Adrenal gland (tissue), 12 donors: Measurements from ENCODE around the gene EPM2A. TPM values are rescaled to one million over a fixed set of nuclear protein-coding genes. Genes with fewer than 3 reads are reported as not detected.

Experiments
- DNase-seq, 7 donors: peaks; one replicate each; pipeline ENCODE4 v3.0.0-alpha.2; 2019 to 2020
- H3K27ac ChIP-seq, 5 donors: fragments of 200-600 bp; sonication (generic) in 4 of 5; 1 replicate in 3 of 5; 2 replicates in 2 of 5; pipeline versions ENCODE4 v1.5.1 to v1.8.0; 2016 to 2020; ENCODE audit warnings: mild to moderate bottlenecking in 1 of 5
- H3K27me3 ChIP-seq: fragments of 200-600 bp; 2 replicates; pipeline ENCODE4 v1.8.0; 2021
- H3K36me3 ChIP-seq, 2 donors: fragments of 200-600 bp; replicated peaks in 1 of 2; 1 replicate in 1 of 2; 2 replicates in 1 of 2; pipeline versions ENCODE4 v1.5.1 to v1.8.0; 2018 to 2022
- H3K4me1 ChIP-seq, 2 donors: fragments of 200-600 bp; replicated peaks in 1 of 2; 1 replicate in 1 of 2; 2 replicates in 1 of 2; pipeline versions ENCODE4 v1.5.1 to v1.8.0; 2018 to 2021
- H3K4me3 ChIP-seq, 4 donors: fragments of 200-600 bp; sonication (generic) in 3 of 4; one replicate each; pipeline ENCODE4 v1.5.1; 2016 to 2018
- H3K9me3 ChIP-seq, 3 donors: fragments of 200-600 bp; sonication (generic) in 1 of 3; replicated peaks in 1 of 3; 1 replicate in 2 of 3; 2 replicates in 1 of 3; pipeline versions ENCODE4 v1.5.1 to v1.8.0; 2016 to 2021
- POLR2A ChIP-seq, 2 donors: fragments of 450-650 bp; IDR thresholded peaks; one replicate each; pipeline ENCODE4 v1.6.1; 2017; ENCODE audit warnings: antibody characterized with exemption in 2 of 2, mild to moderate bottlenecking in 2 of 2, moderate library complexity in 1 of 2
- WGBS, 4 donors: extraction: QIAGEN DNeasy Blood & Tissue Kit in 2 of 4; methylation state at CpG; one replicate each; pipeline versions ENCODE4 v1.1.5 to v1.1.7; 2013 to 2017; 5-methylcytosine and 5-hydroxymethylcytosine counted together
- intact Hi-C, 2 donors: fragments of 100-400 bp; cut with DNase I; formaldehyde crosslinking; loops; one replicate each; pipeline versions ENCODE4 v1.14.1 to v1.15.0; 2022 to 2023
- polyA plus RNA-seq, 3 donors: library from polyadenylated mRNA; stranded (reverse); fragments of 200-250 nt in 2 of 3; fragments of 350-450 nt in 1 of 3; fragmentation: Illumina TruSeq in 1 of 3; extraction: RNeasy Lipid Tissue Mini Kit (QIAGEN cat#74804) in 1 of 3; gene quantifications; one replicate each; pipeline ENCODE4 v1.2.3, GENCODE V29; 2013 to 2014
- total RNA-seq, 9 donors: library from RNA; depleted of rRNA in 4 of 9; stranded (reverse); fragments of >200 nt in 4 of 9; fragments of 120-200 nt in 1 of 9; fragmentation: NEBNext Ultra II Directional in 1 of 9; extraction: Animal tissue kit (Norgen Biotek cat#: 25700) in 1 of 9; gene quantifications; one replicate each; pipeline versions ENCODE4 v1.1.0 to v1.2.4, GENCODE V29; 2013 to 2023
- TF ChIP-seq, protein P1 (sequence below), 6 experiments: fragments of 450-650 bp in 4 of 6; fragments of 200-600 bp in 2 of 6; sonication (generic) in 1 of 6; IDR thresholded peaks; 1 replicate in 5 of 6; 2 replicates in 1 of 6; pipeline versions ENCODE4 v1.5.1 to v1.8.0; 2016 to 2021; ENCODE audit warnings: antibody characterized with exemption in 6 of 6, mild to moderate bottlenecking in 2 of 6, moderate library complexity in 1 of 6
- donor health status: healthy with polysubstance abuse.
- donor health status: Bipolar disorder and iron deficiency.
- donor health status: DM: yes; HTN: yes; CAD: no.
- donor health status: DM: no; HTN: no; CAD: no.
- donor health status: DM: no; HTN: no; CAD: no.
- donor health status: DM: yes; HTN: yes; CAD: no.

The EPM2A gene
- total and polyA plus RNA-seq, 12 donors: 3.8 to 32.8 (median 13.3) TPM

GRCh38 chr6:145647602-145648001, 87.7 kb downstream of the EPM2A start:
- Histone ChIP-seq H3K9me3 (no peaks in the 10 kb centered on the region), H3K4me3 (no peak overlapping the region), H3K4me1 (no peaks in the 10 kb centered on the region), H3K27ac (no peak overlapping the region), H3K27me3 (no peaks in the 10 kb centered on the region), H3K36me3 (no peaks in the 10 kb centered on the region)
- WGBS, 4 donors: 88 to 94% (median 90%) methylated on average over 1 of the region's 1 CpG
- intact Hi-C loops: no loop called here
- no peak for TF ChIP-seq POLR2A (IDR thresholded peaks at IDR 0.05)
- TF ChIP-seq, protein P1, sequence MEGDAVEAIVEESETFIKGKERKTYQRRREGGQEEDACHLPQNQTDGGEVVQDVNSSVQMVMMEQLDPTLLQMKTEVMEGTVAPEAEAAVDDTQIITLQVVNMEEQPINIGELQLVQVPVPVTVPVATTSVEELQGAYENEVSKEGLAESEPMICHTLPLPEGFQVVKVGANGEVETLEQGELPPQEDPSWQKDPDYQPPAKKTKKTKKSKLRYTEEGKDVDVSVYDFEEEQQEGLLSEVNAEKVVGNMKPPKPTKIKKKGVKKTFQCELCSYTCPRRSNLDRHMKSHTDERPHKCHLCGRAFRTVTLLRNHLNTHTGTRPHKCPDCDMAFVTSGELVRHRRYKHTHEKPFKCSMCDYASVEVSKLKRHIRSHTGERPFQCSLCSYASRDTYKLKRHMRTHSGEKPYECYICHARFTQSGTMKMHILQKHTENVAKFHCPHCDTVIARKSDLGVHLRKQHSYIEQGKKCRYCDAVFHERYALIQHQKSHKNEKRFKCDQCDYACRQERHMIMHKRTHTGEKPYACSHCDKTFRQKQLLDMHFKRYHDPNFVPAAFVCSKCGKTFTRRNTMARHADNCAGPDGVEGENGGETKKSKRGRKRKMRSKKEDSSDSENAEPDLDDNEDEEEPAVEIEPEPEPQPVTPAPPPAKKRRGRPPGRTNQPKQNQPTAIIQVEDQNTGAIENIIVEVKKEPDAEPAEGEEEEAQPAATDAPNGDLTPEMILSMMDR (IDR thresholded peaks at IDR 0.05): no peak
- DNase-seq: no peak

- no peaks in the 10 kb centered on the region for H3K9me3 ChIP-seq
- no peaks in the 10 kb centered on the region for H3K4me1 ChIP-seq
- H3K4me3 ChIP-seq: no peak overlapping the region
- no peak overlapping the region for H3K27ac ChIP-seq
- intact Hi-C loops: no loop called here
- WGBS, 4 donors: 87 to 90% (median 89%) methylated on average over 3 of the region's 3 CpGs
- no peak for DNase-seq
- TF ChIP-seq, protein P1 (IDR thresholded peaks at IDR 0.05): no peak
- no peak for TF ChIP-seq POLR2A (IDR thresholded peaks at IDR 0.05)
- no peaks in the 10 kb centered on the region for H3K36me3 ChIP-seq
- no peaks in the 10 kb centered on the region for H3K27me3 ChIP-seq
These were observed 91.6 kb downstream of the EPM2A start for GRCh38 chr6:145643760-145644159.

DNA sequence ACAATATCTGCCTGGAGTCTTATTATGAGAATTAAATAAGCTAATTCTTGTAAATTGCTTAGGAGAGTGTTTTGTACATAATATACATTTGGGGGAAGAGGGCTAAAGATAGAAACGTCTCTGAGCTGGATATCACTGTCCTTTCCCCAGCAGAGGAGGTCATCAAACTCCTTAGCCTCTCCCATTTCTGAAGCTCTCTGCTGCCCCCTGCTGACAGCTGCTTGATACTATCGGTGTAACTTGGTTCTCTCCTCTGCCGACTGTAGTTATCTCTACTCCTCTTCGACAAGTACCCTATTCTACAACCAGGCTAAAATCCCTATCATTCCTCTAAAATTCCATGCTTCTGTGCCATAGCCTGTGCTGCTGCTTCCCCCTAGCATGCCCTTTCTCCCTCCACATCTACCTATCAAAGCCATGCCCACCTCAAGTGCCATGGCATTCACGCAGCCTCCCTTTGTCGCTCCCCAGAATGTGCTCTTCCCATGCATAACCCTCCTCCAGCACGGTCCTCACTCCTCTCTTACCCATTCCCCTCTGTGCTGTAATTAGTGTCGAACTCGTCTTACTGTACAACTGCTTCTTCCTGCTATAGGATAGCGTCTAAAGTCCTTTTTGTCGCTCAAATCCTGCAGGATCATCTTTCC, 101.2 kb downstream of the EPM2A start:
- Histone ChIP-seq H3K36me3 (no peaks in the 10 kb centered on the region), H3K9me3 (no peaks in the 10 kb centered on the region), H3K4me3 (no peak overlapping the region), H3K27ac (no peak overlapping the region), H3K27me3 (no peaks in the 10 kb centered on the region), H3K4me1 (no peaks in the 10 kb centered on the region)
- TF ChIP-seq, protein P1 (IDR thresholded peaks at IDR 0.05): peak; percentile 69 to 91 (median 78)
- TF ChIP-seq POLR2A (IDR thresholded peaks at IDR 0.05): no peak
- intact Hi-C loops: no loop called here
- WGBS, 4 donors: 47 to 54% (median 48%) methylated on average over 11 of the region's 11 CpGs
- DNase-seq: peak; percentile 78 to 94 (median 87)

DNA sequence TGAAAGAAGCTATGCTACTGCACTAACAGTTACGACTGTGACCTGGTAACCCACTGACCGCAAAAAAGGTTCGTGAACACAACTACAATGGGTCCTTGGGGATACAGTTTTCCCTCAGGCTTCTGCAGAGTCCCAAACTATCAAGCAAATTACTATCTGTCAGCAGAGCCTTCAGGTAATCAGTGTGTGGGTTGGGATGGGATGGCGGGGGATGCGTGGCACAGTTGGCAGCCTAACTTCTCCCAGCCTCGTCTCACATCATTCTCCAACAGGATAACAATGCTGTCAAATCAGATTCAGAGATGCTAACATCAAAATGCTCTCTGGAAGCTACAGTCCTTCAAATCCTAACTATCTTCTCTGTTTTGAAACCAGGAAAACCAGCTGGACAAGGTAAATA, 102.3 kb downstream of the EPM2A start:
- no peaks in the 10 kb centered on the region for H3K9me3 ChIP-seq
- 90 to 95% (median 94%) methylated on average over 6 of the region's 6 CpGs for WGBS, 4 donors
- DNase-seq: no peak
- no peaks in the 10 kb centered on the region for H3K36me3 ChIP-seq
- intact Hi-C loops: no loop called here
- H3K4me1 ChIP-seq: no peaks in the 10 kb centered on the region
- no peak overlapping the region for H3K27ac ChIP-seq
- H3K27me3 ChIP-seq: no peaks in the 10 kb centered on the region
- TF ChIP-seq POLR2A (IDR thresholded peaks at IDR 0.05): no peak
- TF ChIP-seq, protein P1 (IDR thresholded peaks at IDR 0.05): no peak
- no peak overlapping the region for H3K4me3 ChIP-seq
